Esophagus muscularis mucosa (tissue), 4 donors: Measurements from ENCODE around the gene DDAH1. TPM values are rescaled to one million over a fixed set of nuclear protein-coding genes. Genes with fewer than 3 reads are reported as not detected.

Source experiments
- DNase-seq: peaks from one replicate; pipeline ENCODE4 v3.0.0-alpha.2; 2017; ENCODE audit errors: extremely low spot score
- H3K27ac ChIP-seq, 4 donors: fragments of 200-600 bp; sonication (generic); replicated peaks in 1 of 4; 1 replicate in 3 of 4; 2 replicates in 1 of 4; pipeline ENCODE4 v1.5.1; 2016 to 2019; ENCODE audit warnings: mild to moderate bottlenecking in 1 of 4
- H3K27me3 ChIP-seq, 4 donors: fragments of 200-600 bp; sonication (generic); one replicate each; pipeline versions ENCODE4 v1.5.1 to v1.6.0; 2016 to 2019
- H3K36me3 ChIP-seq, 4 donors: fragments of 200-600 bp; sonication (generic); one replicate each; pipeline ENCODE4 v1.5.1; 2016 to 2019
- H3K4me1 ChIP-seq, 4 donors: fragments of 200-600 bp; sonication (generic); one replicate each; pipeline ENCODE4 v1.5.1; 2016 to 2019
- H3K4me3 ChIP-seq, 4 donors: fragments of 200-600 bp; sonication (generic); 1 replicate in 2 of 4; 2 replicates in 2 of 4; pipeline ENCODE4 v1.5.1; 2016 to 2019; ENCODE audit warnings: mild to moderate bottlenecking in 4 of 4, moderate library complexity in 1 of 4
- H3K9me3 ChIP-seq, 4 donors: fragments of 200-600 bp; sonication (generic); 1 replicate in 3 of 4; 2 replicates in 1 of 4; pipeline ENCODE4 v1.5.1; 2016 to 2019
- EP300 ChIP-seq: sonication (generic); formaldehyde crosslinking; IDR thresholded peaks from one replicate; pipeline ENCODE4 v1.6.1; 2017; ENCODE audit warnings: antibody characterized with exemption
- POLR2A ChIP-seq: fragments of 450-650 bp; IDR thresholded peaks from one replicate; pipeline ENCODE4 v1.6.1; 2017; ENCODE audit warnings: antibody characterized with exemption, moderate library complexity, mild to moderate bottlenecking, low read depth
- POLR2AphosphoS5 ChIP-seq, 2 donors: sonication (generic); formaldehyde crosslinking; IDR thresholded peaks; one replicate each; pipeline ENCODE4 v1.6.1; 2017; ENCODE audit warnings: antibody characterized with exemption in 2 of 2
- WGBS: methylation state at CpG from one replicate; pipeline ENCODE4 v1.1.5; 2018; 5-methylcytosine and 5-hydroxymethylcytosine counted together
- intact Hi-C: fragments of 100-400 bp; cut with DNase I; formaldehyde crosslinking; loops from one replicate; pipeline ENCODE4 v1.15.1; 2023
- total RNA-seq, 4 donors: library from RNA; depleted of rRNA; stranded (reverse); fragments of >200 nt; gene quantifications; one replicate each; pipeline versions ENCODE4 v1.1.0 to v1.2.1, GENCODE V29; 2016
- TF ChIP-seq, protein P1 (sequence below), 3 experiments: fragments of 200-600 bp in 2 of 3; fragments of 450-650 bp in 1 of 3; sonication (generic) in 2 of 3; IDR thresholded peaks; one replicate each; pipeline ENCODE4 v1.5.1; 2017 to 2019; ENCODE audit warnings: antibody characterized with exemption in 3 of 3, mild to moderate bottlenecking in 2 of 3, moderate library complexity in 1 of 3

Gene DDAH1
- total RNA-seq, 4 donors from 2014 or later, result 27.0 to 75.3 (median 38.0) TPM

- Histone ChIP-seq H3K4me1 (peaks cover 0 to 53% (median 25%) of the 10 kb centered on the region in 4 donors), H3K36me3 (no peaks in the 10 kb centered on the region), H3K9me3 (no peaks in the 10 kb centered on the region), H3K27me3 (no peaks in the 10 kb centered on the region), H3K4me3 (no peak overlapping the region), H3K27ac (no peak overlapping the region)
- no peak for DNase-seq
- intact Hi-C loops, result no loop called here
- TF ChIP-seq POLR2A, result no peak
- TF ChIP-seq EP300, result no peak
- TF ChIP-seq POLR2AphosphoS5 (IDR thresholded peaks at IDR 0.05), result no peak
- WGBS, result 27% methylated on average over 5 of the region's 5 CpGs
Observed at GRCh38 chr1:85372683-85373377, 92.1 kb downstream of the DDAH1 start.

DNA sequence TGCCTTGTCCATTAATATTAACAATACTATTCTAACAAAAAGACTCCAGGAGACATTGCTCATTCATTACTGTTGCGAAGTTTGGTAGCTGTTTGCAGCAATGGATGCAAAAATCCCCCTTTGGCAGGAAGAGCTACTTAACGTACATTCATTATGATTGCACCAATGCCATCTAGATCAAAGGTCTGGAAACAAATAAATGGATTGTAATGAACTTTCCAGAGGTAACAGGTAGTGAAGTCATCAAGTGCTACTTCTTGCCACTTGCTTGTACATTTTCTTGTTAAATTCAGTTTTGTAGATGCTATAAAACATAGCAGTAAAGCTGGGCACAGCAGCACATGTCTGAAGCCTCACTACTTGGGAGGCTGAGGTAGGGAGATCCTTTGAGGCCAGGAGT is 93.9 kb downstream of the DDAH1 start:
- WGBS, result 79% methylated on average over 2 of the region's 2 CpGs
- intact Hi-C loops, result no loop called here
- DNase-seq, result no peak
- H3K36me3 ChIP-seq, result no peaks in the 10 kb centered on the region
- H3K27ac ChIP-seq, result no peak overlapping the region
- no peak overlapping the region for H3K4me3 ChIP-seq
- TF ChIP-seq, protein P1, sequence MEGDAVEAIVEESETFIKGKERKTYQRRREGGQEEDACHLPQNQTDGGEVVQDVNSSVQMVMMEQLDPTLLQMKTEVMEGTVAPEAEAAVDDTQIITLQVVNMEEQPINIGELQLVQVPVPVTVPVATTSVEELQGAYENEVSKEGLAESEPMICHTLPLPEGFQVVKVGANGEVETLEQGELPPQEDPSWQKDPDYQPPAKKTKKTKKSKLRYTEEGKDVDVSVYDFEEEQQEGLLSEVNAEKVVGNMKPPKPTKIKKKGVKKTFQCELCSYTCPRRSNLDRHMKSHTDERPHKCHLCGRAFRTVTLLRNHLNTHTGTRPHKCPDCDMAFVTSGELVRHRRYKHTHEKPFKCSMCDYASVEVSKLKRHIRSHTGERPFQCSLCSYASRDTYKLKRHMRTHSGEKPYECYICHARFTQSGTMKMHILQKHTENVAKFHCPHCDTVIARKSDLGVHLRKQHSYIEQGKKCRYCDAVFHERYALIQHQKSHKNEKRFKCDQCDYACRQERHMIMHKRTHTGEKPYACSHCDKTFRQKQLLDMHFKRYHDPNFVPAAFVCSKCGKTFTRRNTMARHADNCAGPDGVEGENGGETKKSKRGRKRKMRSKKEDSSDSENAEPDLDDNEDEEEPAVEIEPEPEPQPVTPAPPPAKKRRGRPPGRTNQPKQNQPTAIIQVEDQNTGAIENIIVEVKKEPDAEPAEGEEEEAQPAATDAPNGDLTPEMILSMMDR (IDR thresholded peaks at IDR 0.05), result no peak
- TF ChIP-seq POLR2A (no peak), POLR2AphosphoS5 (IDR thresholded peaks at IDR 0.05) (no peak), EP300 (no peak)
- H3K9me3 ChIP-seq, result no peaks in the 10 kb centered on the region
- no peaks in the 10 kb centered on the region for H3K27me3 ChIP-seq
- H3K4me1 ChIP-seq, result peaks cover 0 to 46% (median 29%) of the 10 kb centered on the region in 4 donors

- H3K36me3 ChIP-seq, result no peaks in the 10 kb centered on the region
- 83% methylated on average over 6 of the region's 6 CpGs for WGBS
- H3K27ac ChIP-seq, result no peak overlapping the region
- TF ChIP-seq, protein P1 (IDR thresholded peaks at IDR 0.05), result no peak
- TF ChIP-seq POLR2A, result no peak
- no peaks in the 10 kb centered on the region for H3K27me3 ChIP-seq
- DNase-seq, result no peak
- H3K4me3 ChIP-seq, result no peak overlapping the region
- H3K4me1 ChIP-seq, result peaks cover 0 to 28% (median 12%) of the 10 kb centered on the region in 4 donors
- intact Hi-C loops, result no loop called here
- H3K9me3 ChIP-seq, result no peaks in the 10 kb centered on the region
Observed at GRCh38 chr1:85368073-85368770, 96.7 kb downstream of the DDAH1 start.

DNA sequence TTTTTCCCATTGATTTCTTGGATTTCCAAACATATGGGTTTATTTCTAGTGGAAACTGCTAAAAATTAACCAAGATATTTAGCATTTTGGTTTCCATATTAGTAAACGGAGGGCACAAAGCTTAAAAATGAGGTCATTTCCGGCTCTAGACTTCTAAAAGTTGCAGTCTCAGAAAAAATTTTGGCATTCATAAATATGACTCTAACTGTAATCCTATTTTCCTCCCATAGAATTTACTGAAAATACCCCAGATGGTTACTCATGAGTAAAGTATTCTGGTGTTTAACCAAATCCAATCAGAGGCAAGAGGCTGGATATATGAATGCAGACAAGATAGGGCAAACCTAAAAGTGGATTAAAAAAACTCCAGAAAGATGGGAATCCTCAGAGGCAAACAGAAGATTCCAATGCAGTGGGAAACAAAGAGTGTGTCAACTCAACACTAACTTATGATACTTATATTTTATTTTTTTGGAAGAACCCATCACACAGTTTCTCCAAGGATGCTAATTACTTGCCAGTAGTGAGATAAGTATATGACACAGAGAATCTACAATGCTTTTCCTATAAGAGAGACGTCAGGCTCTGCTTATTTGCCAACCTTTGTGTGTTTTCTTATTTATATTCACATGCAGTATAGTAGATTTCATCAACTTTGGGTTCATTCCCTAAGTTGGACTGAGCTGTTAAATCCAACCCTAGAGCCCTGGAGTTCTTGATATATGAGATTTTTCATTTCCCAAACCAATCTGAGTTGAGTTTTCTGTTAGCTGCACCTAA is 98.4 kb downstream of the DDAH1 start:
- Histone ChIP-seq H3K9me3 (no peaks in the 10 kb centered on the region), H3K27ac (no peak overlapping the region), H3K4me3 (no peak overlapping the region), H3K4me1 (peaks cover 0 to 21% (median under 1%) of the 10 kb centered on the region in 4 donors), H3K36me3 (no peaks in the 10 kb centered on the region), H3K27me3 (no peaks in the 10 kb centered on the region)
- TF ChIP-seq EP300 (no peak), POLR2AphosphoS5 (IDR thresholded peaks at IDR 0.05) (no peak)
- intact Hi-C loops, result no loop called here
- 66% methylated on average over 3 of the region's 3 CpGs for WGBS
- DNase-seq, result no peak

- intact Hi-C loops, result no loop called here
- TF ChIP-seq EP300 (no peak), POLR2A (no peak), POLR2AphosphoS5 (IDR thresholded peaks at IDR 0.05) (no peak)
- TF ChIP-seq, protein P1 (IDR thresholded peaks at IDR 0.05), result no peak
- H3K27me3 ChIP-seq, result no peaks in the 10 kb centered on the region
- H3K36me3 ChIP-seq, result no peaks in the 10 kb centered on the region
- 88% methylated on average over 3 of the region's 3 CpGs for WGBS
- peaks cover 0 to 28% (median 6%) of the 10 kb centered on the region in 4 donors for H3K4me1 ChIP-seq
- no peak for DNase-seq
- H3K27ac ChIP-seq, result no peak overlapping the region
- no peak overlapping the region for H3K4me3 ChIP-seq
- no peaks in the 10 kb centered on the region for H3K9me3 ChIP-seq
Observed at GRCh38 chr1:85365851-85366250, 99.1 kb downstream of the DDAH1 start.
